MM.1S (cell line): ENCODE measurements around the gene PITPNM1.

Experiments
- EZH2 ChIP-seq: fragments of 300-600 bp; sonication (generic); optimal IDR thresholded peaks from 2 replicates; pipeline ENCODE3; 2017; ENCODE audit warnings: low read depth, mild to moderate bottlenecking, antibody characterized with exemption, low read length, mixed read lengths
- TF ChIP-seq, protein P1 (sequence below): fragments of 300-600 bp; sonication (generic); IDR thresholded peaks from 2 replicates; pipeline ENCODE4 v1.5.1; 2016; ENCODE audit warnings: antibody characterized with exemption, low read length, mixed read lengths

DNA sequence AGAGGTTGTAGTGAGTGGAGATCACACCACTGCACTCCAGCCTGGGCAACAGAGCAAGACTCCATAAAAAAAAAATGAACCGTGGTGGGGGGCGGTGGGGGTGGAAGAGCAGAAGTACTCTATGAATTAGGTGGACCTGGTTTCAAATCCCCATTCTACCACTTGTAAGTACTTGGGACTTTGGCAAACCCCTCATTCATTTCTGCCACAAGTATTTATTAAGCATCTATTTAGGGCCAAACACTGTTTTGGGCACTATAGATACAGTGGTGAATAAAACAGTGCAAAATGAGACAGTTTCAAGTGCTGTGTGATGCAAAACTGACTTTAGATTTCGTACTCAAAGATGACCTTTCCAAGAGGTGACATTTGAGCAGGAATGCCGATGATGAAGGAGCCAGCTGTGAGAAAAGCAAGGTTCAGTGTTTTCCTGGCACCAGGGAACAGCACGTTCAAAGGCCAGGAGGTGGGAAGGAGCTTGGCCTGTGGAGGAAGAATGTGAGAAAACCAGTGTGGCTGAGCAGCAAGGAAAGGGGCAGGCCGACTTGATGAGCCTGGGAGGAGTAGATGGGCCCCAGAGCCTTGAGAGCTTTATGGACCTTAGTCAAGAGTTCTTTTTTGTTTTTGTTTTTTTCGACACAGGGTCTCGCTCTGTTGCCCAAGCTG is 34.7 kb downstream of the PITPNM1 start:
- TF ChIP-seq, protein P1, sequence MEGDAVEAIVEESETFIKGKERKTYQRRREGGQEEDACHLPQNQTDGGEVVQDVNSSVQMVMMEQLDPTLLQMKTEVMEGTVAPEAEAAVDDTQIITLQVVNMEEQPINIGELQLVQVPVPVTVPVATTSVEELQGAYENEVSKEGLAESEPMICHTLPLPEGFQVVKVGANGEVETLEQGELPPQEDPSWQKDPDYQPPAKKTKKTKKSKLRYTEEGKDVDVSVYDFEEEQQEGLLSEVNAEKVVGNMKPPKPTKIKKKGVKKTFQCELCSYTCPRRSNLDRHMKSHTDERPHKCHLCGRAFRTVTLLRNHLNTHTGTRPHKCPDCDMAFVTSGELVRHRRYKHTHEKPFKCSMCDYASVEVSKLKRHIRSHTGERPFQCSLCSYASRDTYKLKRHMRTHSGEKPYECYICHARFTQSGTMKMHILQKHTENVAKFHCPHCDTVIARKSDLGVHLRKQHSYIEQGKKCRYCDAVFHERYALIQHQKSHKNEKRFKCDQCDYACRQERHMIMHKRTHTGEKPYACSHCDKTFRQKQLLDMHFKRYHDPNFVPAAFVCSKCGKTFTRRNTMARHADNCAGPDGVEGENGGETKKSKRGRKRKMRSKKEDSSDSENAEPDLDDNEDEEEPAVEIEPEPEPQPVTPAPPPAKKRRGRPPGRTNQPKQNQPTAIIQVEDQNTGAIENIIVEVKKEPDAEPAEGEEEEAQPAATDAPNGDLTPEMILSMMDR: no peak
- TF ChIP-seq EZH2: no peak
